ENCODE measurements around the gene C1QL2.
A peak's percentile ranks its signal among the peaks of the same experiment; 100 is the strongest.

The C1QL2 gene

DNA sequence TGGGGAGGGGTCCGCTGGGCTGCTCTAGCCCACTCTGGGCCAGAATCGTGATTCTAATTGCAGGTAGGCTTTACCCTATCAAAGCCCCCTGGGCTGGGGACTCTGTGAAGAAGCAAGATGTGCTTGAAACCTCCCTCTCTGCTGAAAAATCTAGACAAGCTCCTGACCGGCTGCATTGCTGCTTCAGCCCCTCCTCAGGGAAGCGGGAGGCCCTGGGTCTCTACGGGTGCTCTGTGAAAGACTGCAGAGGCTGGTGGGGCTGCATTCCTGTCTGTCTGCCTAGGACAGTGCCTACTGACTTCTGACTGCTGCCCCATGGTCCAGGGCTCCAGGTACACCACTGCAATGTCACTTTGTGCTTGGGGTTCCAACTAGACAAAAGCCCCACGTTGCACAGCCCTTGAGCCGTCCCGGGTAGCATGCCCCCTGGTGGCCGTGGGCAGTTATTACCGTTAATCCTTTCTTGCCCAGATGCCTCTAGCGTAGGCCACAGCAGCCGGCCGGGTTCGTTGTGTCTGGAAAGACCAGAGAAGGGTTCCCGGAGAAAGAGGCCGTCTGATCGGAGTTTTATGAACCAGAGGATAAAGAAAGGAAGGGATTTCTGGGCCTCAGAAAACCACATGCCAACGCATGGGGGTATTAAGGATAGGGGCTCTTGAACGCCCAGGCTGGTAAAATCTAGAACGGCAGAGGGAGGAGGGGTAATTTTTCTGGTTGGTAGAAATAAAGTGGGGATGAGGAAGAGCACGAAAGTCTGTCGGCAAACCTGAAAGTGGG lies 15.9 kb upstream of the C1QL2 start:
- no peak overlapping the region for H3K4me3 ChIP-seq (ENCODE audit: low read length)
- peak; percentile 73 for TF ChIP-seq CTCF (conservative IDR thresholded peaks at IDR 0.05; ENCODE audit: low read length)
- DNase-seq (ENCODE audit: low read depth), result peak; percentile 28

DNA sequence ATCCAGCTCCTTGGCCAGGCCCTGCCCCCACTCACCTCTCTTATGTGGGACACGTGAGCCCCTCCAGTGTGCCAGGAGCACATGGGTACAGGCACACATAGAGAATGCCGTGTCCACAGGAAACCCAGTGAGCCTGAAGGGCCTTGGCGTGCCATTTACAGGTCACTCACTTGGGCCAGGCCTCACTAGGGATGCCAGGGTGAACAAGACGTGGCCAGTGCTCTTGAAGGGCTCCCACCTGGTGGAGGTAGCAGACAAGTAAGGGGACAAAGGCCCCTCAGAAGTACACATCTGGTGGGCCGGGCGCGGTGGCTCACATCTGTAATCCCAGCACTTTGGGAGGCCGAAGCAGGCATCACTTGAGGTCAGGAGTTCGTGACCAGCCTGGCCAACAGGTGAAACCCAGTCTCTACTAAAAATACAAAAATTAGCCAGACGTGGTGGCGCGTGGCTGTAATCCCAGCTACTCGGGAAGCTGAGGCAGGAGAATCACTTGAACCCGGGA lies 15.1 kb upstream of the C1QL2 start:
- no peak for DNase-seq (ENCODE audit: low read depth)
- TF ChIP-seq CTCF (conservative IDR thresholded peaks at IDR 0.05; ENCODE audit: low read length), result no peak
- H3K4me3 ChIP-seq (ENCODE audit: low read length), result no peak overlapping the region

- no peak overlapping the region for H3K4me3 ChIP-seq (ENCODE audit: low read length)
- DNase-seq (ENCODE audit: low read depth), result no peak
- TF ChIP-seq CTCF (conservative IDR thresholded peaks at IDR 0.05; ENCODE audit: low read length), result no peak
Observed at GRCh38 chr2:119170504-119170903, 12.0 kb upstream of the C1QL2 start.

DNA sequence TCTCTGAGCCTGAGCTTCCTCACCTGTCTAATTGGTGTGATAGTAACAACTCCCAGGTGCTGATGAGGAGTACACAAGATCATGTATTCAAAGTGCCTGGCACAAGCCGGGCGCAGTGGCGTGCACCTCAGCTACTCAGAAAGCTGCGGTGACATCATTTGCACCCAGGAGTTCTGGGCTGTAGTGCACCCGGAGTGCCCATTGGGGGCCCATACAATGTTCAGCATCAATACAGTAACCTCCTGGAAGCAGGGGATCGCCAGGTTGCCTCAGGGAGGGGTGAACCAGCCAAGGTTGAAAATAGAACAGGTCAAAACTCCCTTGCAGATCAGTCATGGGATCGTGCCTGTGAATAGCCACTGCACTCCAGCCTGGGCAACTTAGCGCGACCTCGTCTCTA lies 11.2 kb upstream of the C1QL2 start:
- no peak for TF ChIP-seq CTCF (conservative IDR thresholded peaks at IDR 0.05; ENCODE audit: low read length)
- H3K4me3 ChIP-seq (ENCODE audit: low read length), result no peak overlapping the region
- DNase-seq (ENCODE audit: low read depth), result no peak

GRCh38 chr2:119160361-119160990 lies 1.9 kb upstream of the C1QL2 start:
- no peak for DNase-seq (ENCODE audit: low read depth)
- TF ChIP-seq CTCF (conservative IDR thresholded peaks at IDR 0.05; ENCODE audit: low read length), result no peak
- H3K4me3 ChIP-seq (ENCODE audit: low read length), result no peak overlapping the region

- H3K4me3 ChIP-seq (ENCODE audit: low read length), result no peak overlapping the region
- TF ChIP-seq CTCF (conservative IDR thresholded peaks at IDR 0.05; ENCODE audit: low read length), result no peak
- DNase-seq (ENCODE audit: low read depth), result no peak
Observed at GRCh38 chr2:119157850-119158511, 570 bp downstream of the C1QL2 start.
